HG03442 (cell line): ENCODE results near the gene KCNMA1.

Experiments
- ATAC-seq: cut with Tn5 transposase; IDR thresholded peaks from one replicate; pipeline ENCODE4 v1.9.1; 2021; ENCODE audit warnings: mild to moderate bottlenecking, moderate library complexity; ENCODE audit not compliant: unreplicated experiment

Gene KCNMA1

GRCh38 chr10:77459905-77460304 is 177.7 kb downstream of the KCNMA1 start:
- no peak for ATAC-seq

DNA sequence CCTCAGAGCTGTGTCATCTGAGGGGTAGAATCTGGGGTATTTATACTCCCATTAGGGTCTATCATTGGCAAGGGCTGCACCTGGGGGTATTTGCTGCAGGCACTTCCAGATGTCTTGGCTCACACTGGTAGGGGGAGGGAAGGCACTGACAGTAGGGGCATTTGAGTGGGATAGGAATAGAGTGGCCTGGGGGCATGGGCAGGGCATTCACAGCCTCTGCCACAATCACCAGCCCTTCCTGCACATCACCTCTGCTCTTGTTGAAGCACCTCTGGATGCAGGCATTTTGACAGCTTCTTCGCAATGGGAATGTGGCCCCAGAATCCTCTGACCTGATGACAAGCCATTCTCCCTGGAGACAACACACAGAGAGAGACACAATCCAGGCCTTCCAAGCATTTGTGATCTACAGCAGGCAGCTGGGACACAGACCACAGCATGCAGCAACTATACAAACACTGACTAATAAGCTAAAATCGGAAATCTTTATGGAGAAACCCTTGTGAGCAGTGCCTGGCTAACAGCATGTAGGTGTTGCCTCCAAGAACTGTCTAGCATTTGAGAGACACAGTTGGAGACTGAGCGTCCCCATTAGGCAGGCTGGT is 178.5 kb downstream of the KCNMA1 start:
- no peak for ATAC-seq

DNA sequence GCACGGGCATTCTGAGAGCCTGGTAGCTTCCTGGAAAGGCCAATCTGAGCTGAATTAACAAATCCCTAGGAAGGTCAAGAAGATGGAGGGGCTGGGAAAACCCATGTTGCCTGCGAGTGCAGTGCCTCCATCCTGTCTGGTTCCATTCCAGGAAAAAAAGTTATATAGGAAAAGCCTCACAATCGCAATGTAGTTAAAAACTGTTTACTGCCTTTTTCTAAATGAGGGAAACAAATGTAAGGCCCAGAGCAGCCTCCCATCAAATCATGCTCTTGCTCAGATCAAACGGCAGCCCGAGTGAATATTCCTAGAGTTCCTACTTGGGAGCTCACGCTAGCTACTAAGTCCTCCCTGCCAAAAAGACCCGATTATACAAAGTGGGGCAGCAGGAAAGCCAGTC is 179.9 kb downstream of the KCNMA1 start:
- no peak for ATAC-seq

- no peak for ATAC-seq
Observed at GRCh38 chr10:77457266-77457665, 180.3 kb downstream of the KCNMA1 start.

DNA sequence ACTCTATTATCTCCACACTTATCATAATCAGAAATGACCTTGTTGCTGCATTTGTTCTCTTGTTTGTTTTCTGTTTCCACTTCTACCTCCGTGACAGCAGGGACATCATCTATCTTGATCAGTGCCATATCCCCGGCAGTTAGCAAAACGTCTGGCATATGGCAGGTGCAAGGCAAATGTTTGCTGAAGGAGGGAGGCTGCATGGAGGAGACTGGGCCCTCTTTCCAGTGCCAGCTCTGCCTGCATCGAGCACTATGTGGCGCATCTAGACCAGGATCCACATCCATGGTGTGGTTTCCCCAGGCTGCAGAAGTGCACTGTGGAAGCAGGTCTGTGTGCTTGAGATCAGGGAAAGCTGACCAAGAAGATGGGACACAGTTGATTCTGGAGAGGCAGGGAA is 181.2 kb downstream of the KCNMA1 start:
- ATAC-seq, result no peak

DNA sequence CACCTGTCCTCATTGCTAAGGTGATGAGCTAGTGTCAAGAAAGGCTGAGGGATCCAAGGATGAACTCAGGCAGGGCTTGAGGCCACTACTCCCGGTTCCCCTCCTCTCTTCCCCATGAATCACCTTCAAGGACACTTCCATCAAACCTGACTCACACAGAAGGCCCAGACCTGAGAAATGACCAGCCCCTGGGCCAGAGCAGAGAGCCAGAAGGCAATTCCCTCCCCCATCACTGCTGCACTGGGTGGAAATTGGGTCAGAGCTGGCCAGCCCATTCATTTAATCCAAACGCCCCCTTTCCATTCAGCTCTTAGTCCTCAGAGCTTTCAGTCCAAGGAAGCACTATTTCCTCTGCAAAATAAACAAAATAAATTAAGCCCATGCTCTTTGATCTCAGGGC is 182.0 kb downstream of the KCNMA1 start:
- no peak for ATAC-seq

DNA sequence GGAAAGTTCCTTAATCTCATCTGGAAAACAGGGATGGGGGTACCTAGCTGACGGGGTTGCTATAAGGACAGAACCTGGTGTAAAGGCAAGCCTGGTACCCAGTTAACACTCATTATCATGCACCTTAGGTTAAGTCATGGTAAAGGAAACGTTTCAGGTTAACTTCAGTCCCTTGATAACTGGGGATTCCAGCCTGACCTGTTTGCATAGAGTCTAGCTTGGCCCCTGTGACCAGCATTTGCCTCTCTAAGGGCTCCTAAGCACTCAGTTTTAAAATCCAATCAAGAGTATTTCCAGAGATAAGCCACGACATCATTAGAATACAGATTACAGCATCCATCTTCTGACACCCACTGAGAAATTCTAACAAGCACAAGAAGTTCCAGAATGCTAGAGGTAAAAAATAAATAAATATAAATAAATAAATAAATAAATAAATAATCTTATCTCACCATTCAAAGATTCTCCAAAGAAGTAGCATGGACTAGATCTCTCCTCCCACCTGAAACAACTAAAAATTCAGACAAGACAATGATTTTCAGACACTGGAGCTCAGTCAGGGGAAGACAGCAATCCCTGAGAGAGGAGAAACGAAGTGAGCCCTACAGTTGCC is 184.6 kb downstream of the KCNMA1 start:
- ATAC-seq, result no peak

DNA sequence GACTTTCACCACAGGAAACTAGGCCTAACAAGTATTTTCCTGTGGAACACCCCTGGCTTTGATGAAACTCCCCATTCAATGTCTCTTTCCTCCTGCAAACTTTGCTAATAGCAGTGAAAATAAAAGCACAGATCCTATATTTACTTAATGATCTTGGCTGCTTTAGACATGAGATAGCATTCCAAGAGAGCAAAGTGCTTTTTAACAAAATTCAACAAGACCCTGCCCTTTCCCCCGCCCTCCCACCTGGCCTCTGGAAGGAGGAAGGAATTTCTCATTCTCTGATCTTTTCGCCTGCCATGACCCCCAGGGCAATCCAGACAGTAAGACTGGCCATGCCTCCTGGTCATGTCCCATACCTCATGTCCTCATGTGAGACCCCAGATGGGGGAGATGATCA is 185.7 kb downstream of the KCNMA1 start:
- ATAC-seq, result no peak

GRCh38 chr10:77448226-77448625 is 189.4 kb downstream of the KCNMA1 start:
- ATAC-seq, result no peak

DNA sequence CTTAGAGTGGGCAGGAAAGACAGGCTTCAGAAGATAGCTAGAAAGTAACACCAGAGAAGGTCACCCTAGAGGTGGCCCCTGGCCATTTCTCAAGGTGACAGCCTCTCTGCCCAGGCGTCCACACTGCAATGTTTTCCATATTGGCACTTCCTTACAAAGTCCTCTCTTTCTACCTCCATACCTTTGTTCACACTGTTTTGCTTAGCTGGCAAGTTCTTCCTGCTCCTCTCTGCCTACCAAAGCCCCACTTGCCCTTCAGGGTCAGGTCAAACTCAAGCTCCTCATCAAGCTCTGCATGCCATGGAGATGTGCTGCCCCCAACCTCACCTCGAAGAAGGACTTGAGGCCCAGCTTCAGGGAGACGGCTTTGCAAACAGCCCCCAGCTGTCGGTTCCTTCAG is 190.9 kb downstream of the KCNMA1 start:
- no peak for ATAC-seq

DNA sequence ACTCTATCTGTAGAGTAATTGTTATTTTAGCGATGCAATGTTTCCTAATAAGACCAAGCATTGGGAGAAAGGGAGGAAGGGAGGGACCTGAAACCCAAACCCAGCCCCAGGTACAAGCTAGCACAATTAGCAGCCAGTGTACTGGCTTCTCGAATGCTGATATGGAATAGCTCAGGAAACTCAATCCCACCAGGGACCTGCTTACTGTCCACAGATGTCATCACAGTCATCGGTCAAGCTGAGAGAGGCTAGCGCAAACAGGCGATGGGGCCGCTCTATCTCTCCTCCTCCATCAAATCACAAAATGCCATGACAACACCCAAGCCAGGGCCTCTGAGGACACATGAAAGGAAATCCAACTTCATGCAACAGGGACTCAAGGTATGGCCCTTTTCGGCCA is 192.1 kb downstream of the KCNMA1 start:
- ATAC-seq, result no peak

- no peak for ATAC-seq
Observed at GRCh38 chr10:77444041-77444440, 193.6 kb downstream of the KCNMA1 start.

DNA sequence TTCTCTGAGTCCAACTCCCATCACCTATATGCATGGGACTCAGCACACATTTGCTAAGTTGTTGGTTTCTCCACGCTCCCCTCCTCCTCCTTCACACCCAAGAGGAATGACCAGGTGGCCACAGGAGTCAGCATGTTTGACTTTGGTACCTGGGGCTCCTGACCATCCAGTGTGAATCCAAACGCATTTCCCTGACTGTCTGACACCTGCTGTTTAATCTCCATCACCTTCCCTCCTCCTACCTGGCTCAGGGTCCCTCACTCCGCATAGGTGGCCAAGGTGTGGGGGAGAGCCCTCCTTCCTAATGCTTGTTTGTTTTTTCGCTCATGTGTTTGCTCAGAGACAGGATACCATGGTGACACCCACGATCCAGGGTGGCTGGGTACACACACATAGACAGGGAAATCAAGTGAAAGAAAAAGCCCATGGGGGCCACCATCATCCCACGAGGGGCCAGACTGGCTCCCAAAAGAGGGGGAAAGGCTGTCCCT is 194.9 kb downstream of the KCNMA1 start:
- no peak for ATAC-seq

DNA sequence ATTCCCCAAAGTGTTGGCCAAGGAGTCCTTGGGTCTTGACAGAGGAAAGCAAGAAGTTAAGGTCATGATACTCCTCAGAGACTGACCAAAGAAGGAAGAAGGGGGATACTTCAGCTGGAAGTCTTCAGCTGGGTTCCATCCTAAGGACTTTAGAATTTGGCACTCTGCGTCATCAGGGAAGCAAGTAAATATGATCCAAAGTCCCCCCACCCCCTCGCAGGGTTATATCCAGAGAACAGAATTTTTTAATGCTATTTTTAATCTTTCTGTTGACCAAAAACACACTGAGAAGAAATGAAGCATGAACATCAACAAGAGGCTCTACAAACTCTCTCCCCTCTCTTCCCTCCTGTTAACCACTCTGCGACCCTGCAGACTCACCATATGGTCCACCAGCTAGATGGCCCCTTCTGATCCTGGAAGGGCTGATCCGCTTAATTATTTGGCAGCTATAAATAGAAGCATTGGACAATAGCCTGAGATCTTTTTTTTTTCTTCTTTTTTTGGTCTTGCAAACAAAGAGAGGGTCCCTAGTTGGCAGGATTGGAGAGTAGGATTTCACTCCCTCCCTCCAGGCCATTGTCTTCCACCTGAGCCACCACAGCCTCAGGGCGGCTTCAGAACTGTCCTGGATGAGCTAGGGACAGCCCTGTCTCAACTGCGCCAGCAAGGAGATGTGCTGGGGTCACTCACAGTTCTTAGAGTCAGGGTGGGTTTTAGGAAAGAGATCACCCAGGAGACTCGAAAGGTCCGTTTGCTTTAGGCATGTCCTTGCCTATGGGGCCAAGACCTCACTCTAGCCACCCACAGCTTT is 196.0 kb downstream of the KCNMA1 start:
- ATAC-seq, result no peak

- no peak for ATAC-seq
Observed at GRCh38 chr10:77436257-77436975, 201.2 kb downstream of the KCNMA1 start.

- no peak for ATAC-seq
Observed at GRCh38 chr10:77433546-77433945, 204.1 kb downstream of the KCNMA1 start.

DNA sequence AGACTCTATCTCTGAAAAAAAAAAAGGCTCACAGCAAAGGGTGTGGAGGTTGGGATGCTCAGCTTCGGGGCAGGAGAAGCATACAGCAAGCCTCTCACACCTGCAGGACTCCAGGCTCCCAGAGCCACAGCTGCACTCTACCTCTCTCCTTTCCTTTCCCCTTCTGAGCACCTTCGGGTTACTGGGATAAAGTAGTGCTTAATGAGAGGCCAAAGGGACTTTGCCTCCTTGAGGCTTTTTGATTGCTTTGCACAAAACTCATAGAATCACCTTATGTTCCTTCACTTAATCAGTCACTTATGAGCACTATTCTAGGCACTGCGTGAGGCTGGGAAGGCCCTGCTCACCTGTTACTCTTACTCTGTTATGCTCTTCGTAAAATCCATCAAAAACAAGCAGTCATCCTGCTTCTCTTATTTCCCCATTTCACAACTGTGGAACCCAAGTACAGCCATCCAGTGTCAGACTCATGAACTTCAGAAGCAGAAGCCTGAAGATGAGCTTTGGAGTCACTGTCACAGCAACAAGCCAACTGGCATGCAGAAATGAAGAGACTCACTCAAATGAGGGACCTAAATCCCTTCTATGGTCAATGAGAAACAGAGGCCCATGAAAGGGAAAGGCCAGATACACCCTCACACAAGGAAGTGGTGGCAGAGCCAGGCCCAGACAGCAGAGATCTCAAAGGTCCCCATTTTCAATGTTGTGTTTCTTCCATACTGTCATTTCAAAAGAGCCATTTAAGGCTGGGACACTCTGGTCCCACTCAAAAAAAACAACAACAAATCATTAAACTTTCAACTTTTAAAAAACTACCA is 205.4 kb downstream of the KCNMA1 start:
- ATAC-seq, result no peak

DNA sequence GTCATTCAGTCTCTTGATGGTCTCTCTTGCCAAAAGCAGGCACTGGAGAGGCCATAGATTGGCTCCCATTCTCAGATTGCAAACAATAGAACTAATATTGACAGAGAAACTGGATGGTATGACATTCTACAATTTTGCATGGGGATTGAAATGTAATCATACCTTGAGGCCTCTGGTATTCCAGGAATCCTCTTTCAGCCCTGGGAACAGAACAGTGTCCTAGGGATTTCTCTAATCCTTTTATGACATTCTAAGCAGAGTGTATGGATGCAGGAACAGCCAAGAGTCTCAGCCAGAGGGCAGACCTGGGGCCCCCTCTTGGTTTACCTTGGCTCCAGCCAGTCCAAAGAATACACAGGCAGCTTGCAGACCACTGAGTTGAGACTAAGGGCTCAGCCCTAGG is 206.4 kb downstream of the KCNMA1 start:
- ATAC-seq, result no peak

GRCh38 chr10:77430530-77430929 is 207.1 kb downstream of the KCNMA1 start:
- ATAC-seq, result no peak

DNA sequence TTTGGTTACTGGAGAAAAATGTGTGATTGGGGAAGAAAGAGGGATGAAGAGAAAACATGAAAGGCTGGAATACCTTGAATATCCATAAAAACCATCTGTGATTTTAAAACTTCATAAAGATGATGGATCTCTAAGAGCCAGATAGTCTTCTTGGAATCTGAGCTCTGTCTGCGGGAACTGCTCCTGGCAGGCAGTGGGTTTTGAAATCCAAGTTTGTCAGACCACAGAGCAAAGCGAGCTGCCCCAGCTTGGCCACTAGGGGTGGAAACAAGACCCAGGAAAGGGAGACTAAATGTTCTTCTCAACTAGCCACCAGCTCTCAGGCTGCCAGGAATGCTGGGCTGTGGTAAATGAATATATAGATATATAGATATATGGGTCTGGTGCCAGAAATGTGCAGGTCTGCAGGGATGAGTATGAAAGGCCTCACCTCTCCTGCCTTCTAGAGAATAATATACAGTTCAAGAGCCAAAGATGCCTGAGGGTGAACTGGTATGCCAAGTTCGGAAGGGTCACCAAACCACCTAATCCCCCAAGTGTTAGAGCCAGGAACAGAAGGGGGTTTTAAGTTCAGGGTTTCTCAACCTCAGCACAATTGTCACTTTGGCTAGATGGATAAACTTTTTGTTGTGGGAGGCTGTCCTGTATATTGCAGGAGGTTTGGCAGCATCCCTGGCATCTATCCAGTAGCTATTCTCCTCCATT is 208.8 kb downstream of the KCNMA1 start:
- ATAC-seq, result no peak
